GM18951 (cell line): ENCODE data around the gene TMEM147.
"Not testable (repeated sequence)": the region's sequence is repeated elsewhere in the genome, so short reads cannot be mapped to it uniquely, and the experiment has no call there.

Source experiments
- POLR2A ChIP-seq: IDR thresholded peaks from 4 replicates; pipeline ENCODE4 v1.6.1; 2011; ENCODE audit warnings: mild to moderate bottlenecking; ENCODE audit not compliant: insufficient read length, insufficient read depth; ENCODE audit errors: extremely low read depth
- in situ Hi-C: fragments of 300-500 bp; cut with MboI; formaldehyde crosslinking; loops from one replicate; pipeline ENCODE4 v1.12.0; 2022; ENCODE audit warnings: low sequenced_read_pairs, mixed read lengths, inconsistent platforms; ENCODE audit not compliant: unreplicated experiment

Gene TMEM147

DNA sequence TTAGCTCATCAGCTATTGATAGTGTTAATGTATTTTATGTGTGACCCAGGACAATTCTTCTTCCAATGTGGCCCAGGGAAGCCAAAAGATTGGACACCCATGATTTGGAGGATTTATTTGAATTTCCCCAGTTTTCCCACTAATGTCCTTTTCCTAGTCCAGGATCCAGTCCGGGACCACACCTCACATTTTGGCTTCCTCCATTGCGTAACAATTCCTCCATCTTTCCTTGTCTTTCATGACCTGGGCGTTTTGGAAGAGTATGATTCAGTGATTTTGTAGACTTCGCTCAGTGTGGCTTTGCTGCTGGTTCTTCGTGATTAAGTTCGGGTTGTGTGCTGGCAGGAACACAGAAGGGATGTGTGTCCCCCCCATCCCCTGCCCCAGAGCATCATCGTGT is 21.3 kb downstream of the TMEM147 start:
- TF ChIP-seq POLR2A = no peak
- in situ Hi-C loops = no loop called here

DNA sequence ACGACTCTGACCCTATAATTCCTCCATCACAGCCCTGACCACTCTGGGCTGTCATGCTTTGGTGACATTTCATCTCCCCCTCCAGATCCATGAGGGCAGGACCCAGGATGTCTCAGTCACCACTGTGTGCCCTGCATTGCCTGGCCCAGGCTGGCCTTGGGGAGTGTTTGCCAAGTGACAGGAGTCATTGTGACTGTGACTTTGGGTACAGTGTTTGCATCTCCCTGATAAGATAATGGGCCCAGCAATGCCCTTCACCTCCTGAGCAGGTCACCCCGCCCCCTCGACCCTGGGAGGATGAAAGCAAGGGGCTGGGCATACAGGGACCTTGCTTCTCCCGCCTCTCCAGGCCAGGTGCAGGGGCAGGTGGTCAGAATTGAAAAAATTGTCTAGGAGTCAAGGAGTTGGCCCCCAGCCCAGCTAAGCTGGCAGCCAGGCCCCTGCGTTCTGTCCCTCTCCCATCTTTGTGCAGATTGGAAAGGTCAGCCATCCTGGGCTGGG is 23.9 kb downstream of the TMEM147 start:
- no peak for TF ChIP-seq POLR2A
- in situ Hi-C loops = no loop called here

DNA sequence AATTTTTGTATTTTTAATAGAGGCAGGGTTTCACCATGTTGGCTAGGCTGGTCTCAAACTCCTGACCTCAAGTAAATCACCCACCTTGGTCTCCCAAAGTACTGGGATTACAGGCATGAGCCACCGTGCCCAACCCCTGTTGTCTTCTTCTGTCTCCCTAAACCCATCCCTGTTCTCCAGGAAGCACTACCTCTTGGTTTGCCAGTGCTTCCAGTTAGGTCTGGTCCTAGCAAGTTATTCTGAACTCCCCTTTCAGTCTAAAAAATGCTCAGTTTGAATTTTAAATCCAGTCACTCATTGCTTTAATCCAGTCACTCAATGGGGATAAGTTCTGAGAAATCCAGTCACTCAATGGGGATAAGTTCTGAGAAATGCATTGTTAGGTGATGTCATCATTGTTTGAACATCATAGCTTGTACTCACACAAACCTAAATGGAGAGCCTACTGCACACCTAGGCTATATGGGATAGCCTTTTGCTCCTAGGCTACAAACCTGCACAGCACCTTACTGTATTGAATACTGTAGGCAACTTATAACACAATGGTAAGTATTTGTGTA is 26.1 kb downstream of the TMEM147 start:
- in situ Hi-C loops = no loop called here
- no peak for TF ChIP-seq POLR2A

DNA sequence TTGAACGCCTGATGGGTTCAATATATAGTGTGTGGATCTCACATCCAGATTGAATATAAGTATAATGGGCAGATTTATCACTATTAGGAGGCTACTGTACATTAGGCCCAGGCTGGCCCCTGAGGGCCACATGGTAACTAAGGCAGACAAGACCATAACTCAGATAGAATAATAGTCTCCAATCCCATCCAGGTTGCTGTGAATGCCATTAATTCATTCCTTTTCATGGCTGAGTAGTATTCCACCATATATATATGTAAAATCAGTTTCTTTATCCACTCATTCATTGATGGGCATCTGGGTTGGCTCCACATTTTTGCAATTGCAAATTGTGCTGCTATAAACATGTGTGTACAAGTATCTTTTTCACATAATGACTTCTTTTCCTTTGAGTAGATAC is 32.5 kb downstream of the TMEM147 start:
- in situ Hi-C loops = no loop called here
- no peak for TF ChIP-seq POLR2A

DNA sequence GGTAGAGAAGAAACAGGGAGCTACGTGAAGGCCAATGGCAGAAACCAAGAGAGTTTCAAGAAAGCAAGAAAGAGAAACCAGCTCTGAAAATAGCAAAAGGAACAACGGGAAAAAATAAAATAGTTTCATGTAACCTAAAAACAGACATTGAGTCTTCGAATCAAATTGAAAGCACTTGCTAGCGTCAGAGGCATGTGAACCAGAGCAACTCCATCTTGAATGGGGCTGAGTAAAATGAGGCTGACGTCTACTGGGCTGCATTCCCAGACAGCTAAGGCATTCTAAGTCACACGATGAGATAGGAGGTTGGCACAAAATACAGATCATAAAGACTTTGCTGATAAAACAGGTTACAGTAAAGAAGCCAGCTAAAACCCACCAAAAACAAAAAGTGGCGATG is 33.3 kb downstream of the TMEM147 start:
- in situ Hi-C loops = no loop called here
- TF ChIP-seq POLR2A = no peak

DNA sequence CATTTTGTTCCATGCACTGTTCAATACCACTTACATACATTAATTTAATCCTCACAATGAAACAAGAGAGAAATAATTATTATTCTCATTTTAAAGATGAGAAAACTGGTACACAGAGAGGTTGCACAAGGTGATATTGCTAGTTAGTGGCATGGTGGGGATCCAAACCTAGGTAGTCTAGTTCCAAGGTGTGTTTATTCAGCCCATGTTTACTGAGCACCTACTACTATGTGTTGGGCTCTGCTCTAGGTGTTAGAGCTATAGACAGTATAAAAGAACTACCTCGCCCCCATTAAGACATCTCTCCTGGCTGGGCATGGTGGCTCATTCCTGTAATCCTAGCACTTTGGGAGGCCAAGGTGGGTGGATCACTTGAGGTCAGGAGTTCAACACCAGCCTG is 37.3 kb downstream of the TMEM147 start:
- in situ Hi-C loops = no loop called here
- no peak for TF ChIP-seq POLR2A

DNA sequence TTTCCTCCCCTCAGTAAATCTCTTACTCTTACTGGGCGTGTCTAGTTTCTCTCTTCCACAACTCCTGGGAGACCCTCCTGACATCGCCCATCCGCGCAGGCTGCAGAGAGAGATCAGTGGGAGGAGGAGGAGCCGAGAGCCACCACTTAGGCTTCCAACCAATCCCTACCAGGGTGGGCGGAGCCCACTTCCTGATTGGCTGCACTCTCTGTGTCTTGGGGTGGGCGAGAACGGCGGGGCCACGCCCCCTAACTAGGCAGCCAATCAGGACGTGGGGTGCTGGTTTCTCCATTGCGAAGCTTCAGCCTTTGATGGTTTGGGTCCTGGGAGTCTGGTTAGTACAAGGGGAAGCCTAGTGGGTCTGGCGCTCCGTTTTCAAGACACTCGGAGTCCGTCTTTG is 40.4 kb downstream of the TMEM147 start, which contains the start of gene PMIS2:
PMIS2 (plus strand) TSS at position 326 of the 400 bp plus-strand sequence. CDS start 87 bp downstream, outside the sequence.
- TF ChIP-seq POLR2A = no peak

DNA sequence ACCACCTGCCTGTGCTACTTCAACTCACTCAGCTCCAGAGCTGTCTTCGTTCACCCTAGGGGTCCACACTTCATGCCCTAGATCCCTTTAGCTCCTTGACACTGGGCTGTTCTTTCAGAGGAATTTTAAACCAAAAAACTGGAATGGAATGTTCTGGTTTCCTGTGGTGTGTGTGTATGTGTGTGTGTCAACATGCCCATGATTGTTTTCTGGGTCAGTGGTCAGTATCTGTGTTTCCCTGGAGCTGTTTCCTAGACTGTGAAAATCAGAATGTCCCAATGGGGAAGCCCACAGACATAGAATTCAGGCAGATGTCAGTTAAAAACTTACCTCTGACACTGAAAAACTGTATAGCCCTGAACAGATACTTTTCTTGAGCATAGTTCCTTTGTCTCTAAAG is 41.9 kb downstream of the TMEM147 start:
- in situ Hi-C loops = no loop called here
- no peak for TF ChIP-seq POLR2A

More for the DNA sequence above, 40.4 kb downstream of the TMEM147 start, which contains the start of gene PMIS2:
- in situ Hi-C loops = no loop called here

DNA sequence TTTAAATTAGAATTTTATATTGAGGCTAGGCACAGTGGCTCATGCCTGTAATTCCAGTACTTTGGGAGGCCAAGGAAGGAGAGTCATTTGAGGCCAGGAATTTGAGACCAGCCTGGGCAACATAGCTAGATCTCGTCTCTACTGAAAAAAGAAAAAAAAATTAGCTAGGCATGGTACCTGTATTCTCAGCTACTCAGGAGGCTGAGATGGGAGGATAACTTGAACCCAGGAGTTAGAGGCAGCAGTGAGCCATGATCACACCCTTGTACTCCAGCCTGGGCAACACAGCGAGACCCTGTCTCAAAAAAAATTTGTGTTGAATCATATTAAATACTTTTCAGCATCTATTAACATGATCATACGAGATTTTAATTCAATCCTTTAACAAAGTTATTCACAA is 45.4 kb downstream of the TMEM147 start:
- in situ Hi-C loops = no loop called here
- no peak for TF ChIP-seq POLR2A

DNA sequence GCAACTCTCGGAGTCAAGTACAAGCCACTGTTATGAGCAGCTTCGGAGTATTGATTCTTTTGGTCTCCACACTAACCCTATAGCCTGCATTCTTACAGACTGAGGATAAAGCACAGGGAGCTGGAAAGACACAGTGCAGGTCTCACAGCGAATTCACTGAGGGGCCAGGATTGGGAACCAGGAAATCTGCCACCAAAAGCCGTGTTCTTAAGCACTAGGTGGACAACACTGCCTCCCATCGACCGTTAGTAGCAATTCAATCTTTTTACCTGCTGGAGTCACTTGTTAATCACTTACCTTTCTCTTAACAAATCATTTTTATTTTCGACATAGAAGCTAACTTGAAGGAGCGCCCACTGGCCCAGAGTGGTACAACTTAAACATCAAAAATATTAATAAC is 46.8 kb downstream of the TMEM147 start:
- TF ChIP-seq POLR2A = no peak
- in situ Hi-C loops = no loop called here

DNA sequence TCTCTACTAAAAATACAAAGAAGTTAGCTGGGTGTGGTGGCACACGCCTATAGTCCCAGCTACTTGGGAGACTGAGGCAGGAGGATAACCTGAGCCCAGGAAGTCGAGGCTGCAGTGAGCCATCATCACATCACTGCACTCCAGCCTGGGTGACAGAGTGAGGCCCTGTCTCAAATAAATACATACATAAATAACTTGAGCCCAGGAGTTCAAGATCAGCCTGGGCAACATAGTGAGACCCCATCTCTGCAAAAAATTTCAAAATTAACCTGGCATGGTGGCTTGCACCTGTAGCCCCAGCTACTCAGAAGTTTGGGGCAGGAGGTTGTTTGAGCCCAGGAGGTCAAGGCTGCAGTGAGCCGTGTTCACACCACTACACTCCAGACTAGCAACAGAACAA is 49.6 kb downstream of the TMEM147 start:
- in situ Hi-C loops = not testable (repeated sequence)

DNA sequence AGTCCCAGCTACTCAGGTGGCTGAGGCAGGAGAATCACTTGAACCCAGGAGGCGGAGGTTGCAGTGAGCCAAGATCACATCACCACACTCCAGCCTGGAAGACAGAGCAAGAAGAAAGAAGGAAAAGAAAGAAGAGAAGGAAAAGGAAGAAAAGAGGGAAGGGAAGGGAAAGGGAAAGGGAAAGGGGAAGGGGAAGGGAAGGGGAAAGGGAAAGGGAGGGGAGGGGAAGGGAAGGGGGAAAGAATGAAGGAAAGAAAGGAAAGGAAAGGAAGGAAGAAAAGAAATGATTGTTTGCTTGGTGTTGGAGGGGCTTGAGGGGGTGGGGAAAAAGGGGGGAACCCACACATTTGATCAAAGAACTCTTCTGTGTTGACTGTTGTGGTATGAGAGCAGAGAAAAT is 50.5 kb downstream of the TMEM147 start:
- no peak for TF ChIP-seq POLR2A
- in situ Hi-C loops = no loop called here

DNA sequence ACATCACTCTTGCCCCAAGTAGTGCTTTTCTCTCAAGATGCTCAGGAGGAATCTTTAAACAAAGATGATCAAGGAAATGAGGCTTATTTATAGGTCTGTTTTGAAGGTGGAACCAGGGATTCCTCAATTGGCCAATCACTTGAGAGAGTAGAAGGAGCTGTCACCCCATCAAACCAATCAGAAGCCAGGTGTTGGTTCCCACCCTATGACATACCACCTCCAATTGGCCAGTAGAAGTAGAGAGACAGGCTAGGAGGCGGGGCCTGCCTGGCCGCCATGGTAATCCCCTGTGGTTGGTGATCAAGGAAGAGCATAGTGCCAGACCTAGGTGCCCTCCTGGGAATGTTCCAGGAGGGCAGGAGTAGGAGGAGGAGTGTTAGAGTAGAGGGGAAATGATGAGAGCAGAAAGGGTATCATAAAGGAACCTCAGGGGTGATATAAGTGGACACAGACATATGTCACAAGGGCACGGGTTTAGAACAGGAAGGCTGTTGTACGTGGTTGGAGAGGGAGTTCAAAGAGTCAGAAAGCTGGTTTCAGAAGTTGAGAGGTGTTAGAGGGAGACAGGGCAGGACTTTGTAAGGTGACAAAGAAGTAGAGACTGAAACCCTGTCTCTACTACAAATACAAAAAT is 51.1 kb downstream of the TMEM147 start:
- in situ Hi-C loops = no loop called here

More for the DNA sequence above, 51.1 kb downstream of the TMEM147 start:
- no peak for TF ChIP-seq POLR2A
